ENCODE results near the gene OLFML2A. TPM values are rescaled to one million over a fixed set of nuclear protein-coding genes. Genes with fewer than 3 reads are reported as not detected.

Gene OLFML2A
- total and polyA plus RNA-seq, 2 of the 13 experiments (the other 11 are each of a cell fraction or from before 2014, with no cell fraction given), result 0.01 to 0.02 TPM

DNA sequence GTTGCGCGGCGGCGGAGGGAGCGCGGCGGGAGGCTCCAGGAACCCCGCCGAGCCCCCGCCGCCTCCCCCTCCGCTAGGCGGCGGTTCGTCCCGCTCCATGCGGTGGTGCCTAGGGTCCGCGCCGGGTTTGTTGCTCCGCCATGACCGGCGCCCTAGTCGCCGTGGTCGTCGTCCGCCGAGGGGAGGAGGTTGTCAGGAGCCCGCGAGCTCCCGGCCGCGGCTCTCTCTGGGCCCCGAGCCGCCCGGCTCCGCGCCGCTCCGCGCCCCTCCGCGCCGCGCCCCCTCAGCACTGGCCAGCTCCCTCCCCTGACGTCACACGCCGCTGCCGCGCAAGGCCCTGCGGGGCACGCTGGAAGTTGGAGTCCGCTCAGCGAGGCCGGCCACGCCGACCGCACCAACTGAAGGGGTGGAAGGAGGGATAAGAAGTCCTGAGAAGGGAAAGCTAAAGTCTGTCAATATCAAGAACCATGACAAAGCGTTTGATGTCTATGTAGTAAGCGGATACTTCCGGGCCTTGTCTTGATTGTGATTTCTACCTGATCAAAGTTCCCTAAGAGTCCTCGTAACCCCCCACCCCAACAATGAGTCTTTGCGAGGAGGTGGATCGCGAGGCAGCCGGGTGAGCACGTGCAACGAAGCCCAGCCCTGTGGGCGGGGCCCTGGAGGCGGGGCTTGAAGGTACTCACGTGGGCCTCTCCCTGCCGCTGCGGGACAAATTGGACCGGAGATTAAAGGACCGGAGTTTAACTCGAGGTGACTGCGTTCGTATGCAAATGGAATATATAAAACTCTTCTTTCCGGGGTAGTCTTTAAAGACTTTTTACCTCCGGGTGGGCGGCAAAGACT lies 5.7 kb upstream of the OLFML2A start, which contains the start of gene NR6A1 (continued):
- TF ChIP-seq, protein P1, sequence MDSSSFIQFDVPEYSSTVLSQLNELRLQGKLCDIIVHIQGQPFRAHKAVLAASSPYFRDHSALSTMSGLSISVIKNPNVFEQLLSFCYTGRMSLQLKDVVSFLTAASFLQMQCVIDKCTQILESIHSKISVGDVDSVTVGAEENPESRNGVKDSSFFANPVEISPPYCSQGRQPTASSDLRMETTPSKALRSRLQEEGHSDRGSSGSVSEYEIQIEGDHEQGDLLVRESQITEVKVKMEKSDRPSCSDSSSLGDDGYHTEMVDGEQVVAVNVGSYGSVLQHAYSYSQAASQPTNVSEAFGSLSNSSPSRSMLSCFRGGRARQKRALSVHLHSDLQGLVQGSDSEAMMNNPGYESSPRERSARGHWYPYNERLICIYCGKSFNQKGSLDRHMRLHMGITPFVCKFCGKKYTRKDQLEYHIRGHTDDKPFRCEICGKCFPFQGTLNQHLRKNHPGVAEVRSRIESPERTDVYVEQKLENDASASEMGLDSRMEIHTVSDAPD (CRISPR knock-in tag; IDR thresholded peaks at IDR 0.05), result no peak
- no peak for TF ChIP-seq ZNF614 (CRISPR knock-in tag; IDR thresholded peaks at IDR 0.05; ENCODE audit: borderline replicate concordance)
- no peak for TF ChIP-seq MED13 (CRISPR knock-in tag; IDR thresholded peaks at IDR 0.05)
- TF ChIP-seq, protein P2, sequence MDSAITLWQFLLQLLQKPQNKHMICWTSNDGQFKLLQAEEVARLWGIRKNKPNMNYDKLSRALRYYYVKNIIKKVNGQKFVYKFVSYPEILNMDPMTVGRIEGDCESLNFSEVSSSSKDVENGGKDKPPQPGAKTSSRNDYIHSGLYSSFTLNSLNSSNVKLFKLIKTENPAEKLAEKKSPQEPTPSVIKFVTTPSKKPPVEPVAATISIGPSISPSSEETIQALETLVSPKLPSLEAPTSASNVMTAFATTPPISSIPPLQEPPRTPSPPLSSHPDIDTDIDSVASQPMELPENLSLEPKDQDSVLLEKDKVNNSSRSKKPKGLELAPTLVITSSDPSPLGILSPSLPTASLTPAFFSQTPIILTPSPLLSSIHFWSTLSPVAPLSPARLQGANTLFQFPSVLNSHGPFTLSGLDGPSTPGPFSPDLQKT (CRISPR knock-in tag; IDR thresholded peaks at IDR 0.05; ENCODE audit: borderline replicate concordance), result no peak
- TF ChIP-seq, protein P3, sequence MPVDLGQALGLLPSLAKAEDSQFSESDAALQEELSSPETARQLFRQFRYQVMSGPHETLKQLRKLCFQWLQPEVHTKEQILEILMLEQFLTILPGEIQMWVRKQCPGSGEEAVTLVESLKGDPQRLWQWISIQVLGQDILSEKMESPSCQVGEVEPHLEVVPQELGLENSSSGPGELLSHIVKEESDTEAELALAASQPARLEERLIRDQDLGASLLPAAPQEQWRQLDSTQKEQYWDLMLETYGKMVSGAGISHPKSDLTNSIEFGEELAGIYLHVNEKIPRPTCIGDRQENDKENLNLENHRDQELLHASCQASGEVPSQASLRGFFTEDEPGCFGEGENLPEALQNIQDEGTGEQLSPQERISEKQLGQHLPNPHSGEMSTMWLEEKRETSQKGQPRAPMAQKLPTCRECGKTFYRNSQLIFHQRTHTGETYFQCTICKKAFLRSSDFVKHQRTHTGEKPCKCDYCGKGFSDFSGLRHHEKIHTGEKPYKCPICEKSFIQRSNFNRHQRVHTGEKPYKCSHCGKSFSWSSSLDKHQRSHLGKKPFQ (CRISPR knock-in tag; IDR thresholded peaks at IDR 0.05; ENCODE audit: insufficient replicate concordance), result no peak
- TF ChIP-seq ZNF777 (CRISPR knock-in tag; IDR thresholded peaks at IDR 0.05), result peak; percentile 16; the same call in 1 of the 2 replicates
- peak; percentile 86 for TF ChIP-seq ZNF501 (CRISPR knock-in tag; IDR thresholded peaks at IDR 0.05)
- peak; percentile 91 for TF ChIP-seq CREM (IDR thresholded peaks at IDR 0.05)
- no peak for TF ChIP-seq CREM (CRISPR knock-in tag; IDR thresholded peaks at IDR 0.05)
- peak; percentile 88 for TF ChIP-seq SP4 (CRISPR knock-in tag; IDR thresholded peaks at IDR 0.05)
- no peak for TF ChIP-seq NR3C1 (CRISPR knock-in tag; IDR thresholded peaks at IDR 0.05)
- TF ChIP-seq, protein P4, sequence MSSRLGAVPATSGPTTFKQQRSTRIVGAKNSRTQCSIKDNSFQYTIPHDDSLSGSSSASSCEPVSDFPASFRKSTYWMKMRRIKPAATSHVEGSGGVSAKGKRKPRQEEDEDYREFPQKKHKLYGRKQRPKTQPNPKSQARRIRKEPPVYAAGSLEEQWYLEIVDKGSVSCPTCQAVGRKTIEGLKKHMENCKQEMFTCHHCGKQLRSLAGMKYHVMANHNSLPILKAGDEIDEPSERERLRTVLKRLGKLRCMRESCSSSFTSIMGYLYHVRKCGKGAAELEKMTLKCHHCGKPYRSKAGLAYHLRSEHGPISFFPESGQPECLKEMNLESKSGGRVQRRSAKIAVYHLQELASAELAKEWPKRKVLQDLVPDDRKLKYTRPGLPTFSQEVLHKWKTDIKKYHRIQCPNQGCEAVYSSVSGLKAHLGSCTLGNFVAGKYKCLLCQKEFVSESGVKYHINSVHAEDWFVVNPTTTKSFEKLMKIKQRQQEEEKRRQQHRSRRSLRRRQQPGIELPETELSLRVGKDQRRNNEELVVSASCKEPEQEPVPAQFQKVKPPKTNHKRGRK (CRISPR knock-in tag; IDR thresholded peaks at IDR 0.05), result no peak
- no peak for TF ChIP-seq TP53 (CRISPR knock-in tag; conservative IDR thresholded peaks at IDR 0.05)
- TF ChIP-seq, protein P5, sequence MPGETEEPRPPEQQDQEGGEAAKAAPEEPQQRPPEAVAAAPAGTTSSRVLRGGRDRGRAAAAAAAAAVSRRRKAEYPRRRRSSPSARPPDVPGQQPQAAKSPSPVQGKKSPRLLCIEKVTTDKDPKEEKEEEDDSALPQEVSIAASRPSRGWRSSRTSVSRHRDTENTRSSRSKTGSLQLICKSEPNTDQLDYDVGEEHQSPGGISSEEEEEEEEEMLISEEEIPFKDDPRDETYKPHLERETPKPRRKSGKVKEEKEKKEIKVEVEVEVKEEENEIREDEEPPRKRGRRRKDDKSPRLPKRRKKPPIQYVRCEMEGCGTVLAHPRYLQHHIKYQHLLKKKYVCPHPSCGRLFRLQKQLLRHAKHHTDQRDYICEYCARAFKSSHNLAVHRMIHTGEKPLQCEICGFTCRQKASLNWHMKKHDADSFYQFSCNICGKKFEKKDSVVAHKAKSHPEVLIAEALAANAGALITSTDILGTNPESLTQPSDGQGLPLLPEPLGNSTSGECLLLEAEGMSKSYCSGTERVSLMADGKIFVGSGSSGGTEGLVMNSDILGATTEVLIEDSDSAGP (CRISPR knock-in tag; IDR thresholded peaks at IDR 0.05; ENCODE audit: borderline replicate concordance), result peak; percentile 72
- TF ChIP-seq KMT2A (CRISPR knock-in tag; IDR thresholded peaks at IDR 0.05), result peak; percentile 45
- no peak for TF ChIP-seq WIZ (CRISPR knock-in tag; IDR thresholded peaks at IDR 0.05)
- TF ChIP-seq, protein P6, sequence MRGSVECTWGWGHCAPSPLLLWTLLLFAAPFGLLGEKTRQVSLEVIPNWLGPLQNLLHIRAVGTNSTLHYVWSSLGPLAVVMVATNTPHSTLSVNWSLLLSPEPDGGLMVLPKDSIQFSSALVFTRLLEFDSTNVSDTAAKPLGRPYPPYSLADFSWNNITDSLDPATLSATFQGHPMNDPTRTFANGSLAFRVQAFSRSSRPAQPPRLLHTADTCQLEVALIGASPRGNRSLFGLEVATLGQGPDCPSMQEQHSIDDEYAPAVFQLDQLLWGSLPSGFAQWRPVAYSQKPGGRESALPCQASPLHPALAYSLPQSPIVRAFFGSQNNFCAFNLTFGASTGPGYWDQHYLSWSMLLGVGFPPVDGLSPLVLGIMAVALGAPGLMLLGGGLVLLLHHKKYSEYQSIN (CRISPR knock-in tag; IDR thresholded peaks at IDR 0.05; ENCODE audit: borderline replicate concordance), result no peak
- TF ChIP-seq SOX5 (CRISPR knock-in tag; IDR thresholded peaks at IDR 0.05; ENCODE audit: borderline replicate concordance), result peak; percentile 43
- TF ChIP-seq ZNF605 (CRISPR knock-in tag; IDR thresholded peaks at IDR 0.05), result no peak

Data from HepG2 (cell line).